VCaP (cell line): ENCODE results near the gene NDUFAB1.

ENCODE experiments used
- H3K27ac ChIP-seq: fragments of 450-650 bp; 2 replicates; pipeline ENCODE4 v1.5.1; 2017
- TF ChIP-seq, protein P1 (sequence below): fragments of 450-650 bp; conservative IDR thresholded peaks from 2 replicates; pipeline ENCODE4 v1.5.1; 2017; ENCODE audit warnings: mild to moderate bottlenecking, moderate library complexity

The NDUFAB1 gene

DNA sequence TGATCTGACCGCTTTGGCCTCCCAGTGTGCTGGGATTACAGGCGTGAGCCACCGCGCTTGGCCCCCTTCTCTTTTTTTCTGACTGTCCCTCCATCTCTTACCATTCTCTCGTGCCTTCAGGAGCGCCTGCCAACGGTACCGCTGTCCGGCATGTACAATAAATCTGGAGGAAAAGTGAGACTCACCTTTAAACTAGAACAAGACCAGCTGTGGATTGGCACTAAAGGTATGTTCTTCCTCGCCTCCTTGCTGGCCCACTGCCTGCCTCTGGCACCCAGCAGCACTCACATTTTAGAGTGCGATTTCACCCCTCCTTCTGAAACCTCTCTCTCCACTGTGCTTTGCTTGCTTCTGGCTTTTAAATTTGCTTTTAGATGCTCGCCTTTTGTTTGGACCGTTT is 33.6 kb downstream of the NDUFAB1 start:
- H3K27ac ChIP-seq = no peak overlapping the region

DNA sequence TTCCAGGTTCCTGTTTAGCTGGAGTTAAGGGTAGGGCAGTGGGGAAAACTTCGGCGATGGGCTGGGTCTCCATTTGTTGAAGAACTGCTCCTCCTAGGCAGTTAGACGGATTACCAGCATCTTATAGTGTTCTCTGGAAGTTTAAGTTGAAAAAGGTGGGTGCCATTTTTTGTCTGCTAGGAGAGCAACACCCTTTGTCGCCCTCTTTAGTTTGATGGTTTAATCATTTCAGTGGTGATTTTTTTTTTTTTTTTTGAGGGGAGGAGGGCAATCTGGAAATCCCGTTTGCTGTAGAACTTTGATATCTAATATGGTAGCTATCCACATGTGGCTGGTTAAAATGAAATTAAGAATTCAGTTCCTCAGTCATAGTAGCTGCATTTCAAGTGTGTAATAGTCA is 34.5 kb downstream of the NDUFAB1 start:
- TF ChIP-seq, protein P1, sequence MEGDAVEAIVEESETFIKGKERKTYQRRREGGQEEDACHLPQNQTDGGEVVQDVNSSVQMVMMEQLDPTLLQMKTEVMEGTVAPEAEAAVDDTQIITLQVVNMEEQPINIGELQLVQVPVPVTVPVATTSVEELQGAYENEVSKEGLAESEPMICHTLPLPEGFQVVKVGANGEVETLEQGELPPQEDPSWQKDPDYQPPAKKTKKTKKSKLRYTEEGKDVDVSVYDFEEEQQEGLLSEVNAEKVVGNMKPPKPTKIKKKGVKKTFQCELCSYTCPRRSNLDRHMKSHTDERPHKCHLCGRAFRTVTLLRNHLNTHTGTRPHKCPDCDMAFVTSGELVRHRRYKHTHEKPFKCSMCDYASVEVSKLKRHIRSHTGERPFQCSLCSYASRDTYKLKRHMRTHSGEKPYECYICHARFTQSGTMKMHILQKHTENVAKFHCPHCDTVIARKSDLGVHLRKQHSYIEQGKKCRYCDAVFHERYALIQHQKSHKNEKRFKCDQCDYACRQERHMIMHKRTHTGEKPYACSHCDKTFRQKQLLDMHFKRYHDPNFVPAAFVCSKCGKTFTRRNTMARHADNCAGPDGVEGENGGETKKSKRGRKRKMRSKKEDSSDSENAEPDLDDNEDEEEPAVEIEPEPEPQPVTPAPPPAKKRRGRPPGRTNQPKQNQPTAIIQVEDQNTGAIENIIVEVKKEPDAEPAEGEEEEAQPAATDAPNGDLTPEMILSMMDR = no peak

More for the DNA sequence above, 33.6 kb downstream of the NDUFAB1 start:
- TF ChIP-seq, protein P1 = no peak

DNA sequence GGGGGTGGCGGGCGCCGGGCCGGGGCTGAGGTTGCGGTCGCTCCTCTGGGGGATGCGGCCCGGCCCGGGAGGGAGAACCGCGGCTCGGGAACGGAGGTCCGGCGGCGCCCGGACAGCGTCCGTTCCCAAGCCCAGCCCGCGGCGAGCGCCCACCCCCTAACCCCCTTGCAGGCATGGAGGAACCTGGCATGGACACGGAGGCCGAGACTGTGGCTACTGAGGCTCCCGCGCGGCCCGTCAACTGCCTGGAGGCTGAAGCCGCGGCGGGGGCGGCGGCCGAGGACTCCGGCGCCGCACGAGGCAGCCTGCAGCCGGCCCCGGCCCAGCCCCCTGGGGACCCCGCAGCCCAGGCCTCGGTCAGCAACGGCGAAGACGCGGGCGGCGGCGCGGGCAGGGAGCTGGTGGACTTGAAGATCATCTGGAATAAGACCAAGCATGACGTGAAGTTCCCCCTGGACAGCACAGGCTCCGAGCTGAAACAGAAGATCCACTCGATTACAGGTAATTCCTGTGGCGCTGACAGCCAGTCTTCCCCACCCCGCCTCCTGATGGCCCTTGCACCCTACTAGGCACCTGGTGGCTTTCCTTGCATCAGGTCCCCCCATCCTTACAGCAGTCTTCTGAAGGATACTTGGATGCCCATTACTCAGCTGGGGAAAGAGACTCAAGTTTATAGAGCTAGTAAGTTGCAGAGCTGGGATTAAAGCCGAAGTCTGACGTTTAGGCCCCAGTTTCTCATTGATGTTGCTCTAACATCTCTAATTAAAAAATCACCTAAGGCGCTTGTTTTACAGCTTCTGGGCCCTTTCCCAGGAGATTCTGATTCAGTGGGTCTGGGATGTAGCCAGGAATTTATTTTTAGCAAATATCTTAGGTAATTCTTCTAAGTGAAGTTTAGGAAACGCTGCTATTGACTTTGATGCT is 38.1 kb downstream of the NDUFAB1 start:
- TF ChIP-seq, protein P1 = no peak
- peak overlapping the region; percentile 77 for H3K27ac ChIP-seq

More for the DNA sequence above, 34.5 kb downstream of the NDUFAB1 start:
- no peak overlapping the region for H3K27ac ChIP-seq

DNA sequence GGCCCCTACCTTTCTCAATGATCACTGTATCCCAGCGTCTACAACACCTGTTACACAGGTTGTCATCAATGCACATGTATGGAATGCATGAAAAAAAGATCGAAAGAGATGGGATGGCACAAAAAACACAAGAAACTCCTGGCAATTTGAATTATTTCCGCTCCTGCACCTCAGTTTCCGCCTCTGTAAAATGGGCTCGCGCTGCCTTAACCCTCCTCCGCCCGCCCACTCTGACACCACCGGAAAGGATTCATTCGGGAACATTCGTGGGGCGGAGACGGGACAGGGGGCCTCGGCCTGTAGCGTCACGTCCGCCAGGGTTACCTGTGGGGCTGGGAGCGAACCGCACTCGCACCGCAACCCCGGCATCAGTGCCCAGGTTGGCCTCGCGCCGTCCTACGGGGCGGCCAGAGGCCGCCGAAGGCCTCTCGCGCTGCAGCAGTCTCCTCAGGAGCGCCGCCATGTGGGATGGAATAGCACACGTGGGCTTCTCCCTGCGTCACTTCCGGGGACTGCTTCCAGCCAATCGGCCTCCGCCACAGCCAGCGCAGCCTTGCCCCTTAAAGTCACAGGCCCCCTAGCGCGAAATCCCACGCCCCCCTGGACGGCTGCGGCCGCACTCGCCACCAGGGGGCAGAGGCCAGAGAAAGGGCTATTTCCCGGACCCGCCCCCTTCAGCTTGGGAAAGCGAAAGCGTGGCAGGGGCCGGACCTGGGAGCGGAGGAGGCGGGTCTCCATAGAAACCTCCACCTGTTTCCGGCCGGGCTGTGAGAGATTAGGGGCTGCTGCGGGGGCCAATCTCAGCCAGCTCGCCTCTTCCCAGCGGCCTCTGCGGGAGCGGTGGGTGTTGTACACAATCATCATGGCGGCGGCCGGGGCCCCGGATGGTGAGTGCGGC is 39.0 kb downstream of the NDUFAB1 start, which contains the start of the genes EARS2 and UBFD1:
TSS of gene EARS2 (minus strand) at position 470 of the 898 bp plus-strand sequence. CDS start at position 463, 7 bp downstream.
TSS of gene UBFD1 (plus strand) at position 847 of the 898 bp plus-strand sequence. CDS start at position 863, 16 bp downstream.
- TF ChIP-seq, protein P1 = peak; percentile 87
- peak within 1 kb of the TSS; percentile 77 for H3K27ac ChIP-seq

DNA sequence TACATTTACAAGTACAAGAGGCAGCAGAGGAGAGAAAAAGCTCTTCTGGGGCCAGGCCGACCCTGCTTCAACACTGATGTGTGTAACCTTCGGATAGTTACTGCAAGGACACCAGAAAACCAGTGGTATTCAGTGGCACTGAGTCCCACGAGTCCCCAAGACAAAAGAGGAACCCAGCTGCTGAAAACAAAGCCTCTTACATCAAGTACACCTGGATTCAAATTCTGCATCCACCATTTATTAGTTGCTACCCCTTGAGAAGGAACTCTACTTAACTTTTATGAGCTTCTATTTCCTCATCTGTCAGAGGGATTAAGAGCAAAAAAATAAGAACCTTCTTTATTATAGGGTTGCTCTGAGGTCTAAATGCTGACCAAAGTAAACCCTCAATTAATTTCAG is 41.6 kb downstream of the NDUFAB1 start:
- no peak overlapping the region for H3K27ac ChIP-seq
- TF ChIP-seq, protein P1 = no peak

DNA sequence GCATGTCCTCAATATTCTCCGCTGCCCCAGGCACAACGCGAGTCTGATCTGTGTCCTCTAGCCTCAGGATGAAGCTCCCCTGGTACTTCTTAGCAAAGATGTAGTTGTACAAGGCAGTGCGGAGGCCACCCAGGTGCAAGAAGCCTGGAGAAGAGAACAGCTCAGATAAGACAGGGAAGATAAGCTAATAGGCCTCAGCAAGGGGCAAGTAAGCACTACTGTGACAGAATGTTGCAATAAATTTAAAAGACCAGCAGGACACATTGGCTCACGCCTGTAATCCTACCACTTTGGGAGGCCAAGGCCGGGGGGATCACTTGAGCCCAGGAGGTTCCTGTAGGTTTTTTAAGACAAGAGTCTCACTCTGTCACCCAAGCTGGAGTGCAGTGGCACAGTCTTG is 44.0 kb downstream of the NDUFAB1 start:
- no peak overlapping the region for H3K27ac ChIP-seq
- TF ChIP-seq, protein P1 = no peak

DNA sequence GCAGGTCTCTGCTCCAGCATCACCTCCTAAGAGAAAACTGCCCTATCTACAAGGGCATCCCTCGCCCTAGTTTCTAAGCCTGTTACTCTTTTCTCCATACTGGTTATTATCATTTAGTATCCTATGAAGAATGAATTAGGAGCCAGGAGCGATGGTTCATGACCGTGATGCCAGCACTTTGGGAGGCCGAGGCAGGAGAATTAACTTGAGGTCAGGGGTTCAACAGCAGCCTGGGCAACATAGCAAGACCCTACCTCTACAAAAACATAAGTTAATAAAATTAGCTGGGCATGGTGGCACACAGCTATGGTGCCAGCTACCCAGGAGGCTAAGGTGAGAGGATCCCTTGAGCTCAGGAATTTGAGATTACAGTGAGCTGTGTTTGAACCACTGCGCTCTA is 46.2 kb downstream of the NDUFAB1 start:
- TF ChIP-seq, protein P1 = no peak

More for the DNA sequence above, 46.2 kb downstream of the NDUFAB1 start:
- H3K27ac ChIP-seq = no peak overlapping the region
